Body of pancreas (tissue), 4 donors: ENCODE data around the gene CCNH.

Experiments used
- CTCF ChIP-seq, 7 experiments: fragments of 450-650 bp in 4 of 7; fragments of 200-600 bp in 3 of 7; sonication (generic) in 3 of 7; IDR thresholded peaks; one replicate each; pipeline ENCODE4 v1.5.1; 2016 to 2019; ENCODE audit warnings: antibody characterized with exemption in 7 of 7
- POLR2A ChIP-seq, 3 donors: fragments of 450-650 bp; IDR thresholded peaks; one replicate each; pipeline ENCODE4 v1.6.1; 2016; ENCODE audit warnings: antibody characterized with exemption in 3 of 3, mild to moderate bottlenecking in 2 of 3

DNA sequence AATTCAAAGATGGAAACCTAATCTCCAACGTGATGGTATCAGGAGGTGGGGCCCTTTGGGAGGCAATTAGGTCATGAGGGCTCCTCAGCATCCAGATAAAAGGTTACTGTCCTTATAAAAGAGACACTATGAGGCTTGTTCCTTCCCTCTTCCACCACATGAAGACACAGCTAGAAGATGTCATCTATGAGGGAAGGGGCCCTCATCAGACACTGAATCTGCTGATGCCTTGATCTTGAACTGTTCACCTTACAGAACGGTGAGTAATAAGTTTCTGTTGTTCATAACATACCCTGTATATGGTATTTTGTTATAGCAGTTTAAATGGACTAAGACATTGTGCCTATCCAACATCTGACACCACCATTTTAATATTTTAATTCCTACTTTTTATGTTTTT is 19.7 kb upstream of the CCNH start:
- TF ChIP-seq CTCF (IDR thresholded peaks at IDR 0.05) (no peak), POLR2A (IDR thresholded peaks at IDR 0.05) (no peak)
